NCI-H2171 (cell line): ENCODE results near the gene RPS15A.
"Not testable (repeated sequence)": the region's sequence is repeated elsewhere in the genome, so short reads cannot be mapped to it uniquely, and the experiment has no call there.

Source experiments
- DNase-seq: peaks from one replicate; lab custom pipeline; 2025; lab: John Stamatoyannopoulos, UW

RPS15A gene

GRCh38 chr16:18742870-18743269, 47.3 kb downstream of the RPS15A start:
- DNase-seq, result not testable (repeated sequence)

GRCh38 chr16:18740027-18740426, 50.1 kb downstream of the RPS15A start:
- not testable (repeated sequence) for DNase-seq

- not testable (repeated sequence) for DNase-seq
Observed at GRCh38 chr16:18738768-18739167, 51.4 kb downstream of the RPS15A start.

GRCh38 chr16:18734279-18734678, 55.9 kb downstream of the RPS15A start:
- not testable (repeated sequence) for DNase-seq
